Osteocyte (in vitro differentiated cells): ENCODE data around the gene CCDC167. TPM values are rescaled to one million over a fixed set of nuclear protein-coding genes. Genes with fewer than 3 reads are reported as not detected.

Experiments
- DNase-seq: peaks from one replicate; pipeline ENCODE4 v3.0.0; 2021; ENCODE audit warnings: mixed read lengths; ENCODE audit not compliant: unreplicated experiment; ENCODE audit errors: extremely low spot score
- H3K27ac Mint-ChIP-seq: one replicate; pipeline ENCODE4 v1.8.0; 2021; ENCODE audit warnings: mild to moderate bottlenecking, mixed read lengths; ENCODE audit not compliant: unreplicated experiment
- H3K27me3 Mint-ChIP-seq: one replicate; pipeline ENCODE4 v1.8.0; 2021; ENCODE audit warnings: mixed read lengths; ENCODE audit not compliant: unreplicated experiment
- H3K36me3 Mint-ChIP-seq: one replicate; pipeline ENCODE4 v1.8.0; 2021; ENCODE audit warnings: mixed read lengths; ENCODE audit not compliant: unreplicated experiment
- H3K4me1 Mint-ChIP-seq: one replicate; pipeline ENCODE4 v1.8.0; 2021; ENCODE audit warnings: mixed read lengths; ENCODE audit not compliant: unreplicated experiment
- H3K4me3 Mint-ChIP-seq: one replicate; pipeline ENCODE4 v1.8.0; 2021; ENCODE audit warnings: mild to moderate bottlenecking, moderate library complexity, mixed read lengths; ENCODE audit not compliant: unreplicated experiment
- H3K9me3 Mint-ChIP-seq: one replicate; pipeline ENCODE4 v1.8.0; 2021; ENCODE audit warnings: mixed read lengths; ENCODE audit not compliant: unreplicated experiment
- CTCF ChIP-seq: fragments of 200-600 bp; sonication (generic); IDR thresholded peaks from 2 replicates; pipeline ENCODE4 v1.5.0; 2021; ENCODE audit warnings: antibody characterized with exemption, mild to moderate bottlenecking, moderate library complexity
- total RNA-seq: library from RNA; stranded (reverse); gene quantifications from 2 replicates; pipeline ENCODE4 v1.2.1, GENCODE V29; 2021

CCDC167 gene
- total RNA-seq, 1 donor from 2014 or later = 23.0 TPM

DNA sequence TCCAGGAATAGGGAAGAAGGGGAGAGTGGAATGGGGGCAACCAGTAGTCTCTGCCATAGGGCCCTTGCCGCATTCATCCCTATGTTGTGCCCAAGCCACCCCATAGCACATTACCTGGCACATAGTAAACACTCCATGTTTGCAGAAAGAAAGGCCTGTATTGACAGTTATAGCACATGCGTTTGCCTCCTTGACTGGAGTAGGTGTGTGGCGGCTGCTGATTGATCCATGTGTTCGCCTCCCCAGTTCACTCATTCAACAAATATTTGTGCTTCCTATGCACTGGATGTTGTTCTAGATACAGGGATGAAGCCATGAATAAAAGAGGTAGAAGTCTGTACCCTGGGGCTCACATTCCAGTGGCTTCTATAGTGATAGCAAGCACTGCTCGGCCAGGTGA, 19.8 kb upstream of the CCDC167 start:
- DNase-seq = no peak
- peaks cover 33% of the 10 kb centered on the region for H3K4me1 Mint-ChIP-seq
- H3K4me3 Mint-ChIP-seq = no peak overlapping the region
- TF ChIP-seq CTCF = no peak
- H3K27ac Mint-ChIP-seq = no peak overlapping the region
- H3K27me3 Mint-ChIP-seq = peaks cover 5% of the 10 kb centered on the region
- H3K9me3 Mint-ChIP-seq = no peaks in the 10 kb centered on the region
- H3K36me3 Mint-ChIP-seq = no peaks in the 10 kb centered on the region

GRCh38 chr6:37518116-37518515, 18.4 kb upstream of the CCDC167 start:
- H3K9me3 Mint-ChIP-seq = no peaks in the 10 kb centered on the region
- TF ChIP-seq CTCF = no peak
- DNase-seq = no peak
- peaks cover 32% of the 10 kb centered on the region for H3K4me1 Mint-ChIP-seq
- peaks cover 15% of the 10 kb centered on the region for H3K27me3 Mint-ChIP-seq
- H3K36me3 Mint-ChIP-seq = no peaks in the 10 kb centered on the region
- H3K27ac Mint-ChIP-seq = no peak overlapping the region
- no peak overlapping the region for H3K4me3 Mint-ChIP-seq

DNA sequence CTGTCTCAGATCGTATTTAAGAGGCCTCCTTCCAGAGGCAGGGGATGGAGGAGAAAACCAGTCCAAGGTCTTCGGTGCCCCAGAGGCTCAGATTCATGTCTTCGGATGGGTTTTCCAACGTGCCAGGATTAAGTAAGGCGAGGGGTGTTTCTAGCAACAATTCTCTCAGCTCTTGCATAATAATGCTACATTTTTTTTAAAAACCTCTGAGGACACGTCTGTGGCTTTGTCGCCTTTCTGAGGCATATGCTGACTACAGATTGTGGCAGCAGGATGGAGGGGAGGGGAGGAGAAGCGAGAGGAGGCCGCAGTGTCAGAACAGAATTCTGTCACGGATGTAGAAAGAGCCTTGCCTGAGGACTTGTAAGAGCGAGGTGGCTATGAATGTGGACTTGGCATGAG, 17.7 kb upstream of the CCDC167 start:
- H3K27me3 Mint-ChIP-seq = peaks cover 22% of the 10 kb centered on the region
- TF ChIP-seq CTCF = no peak
- DNase-seq = no peak
- H3K4me3 Mint-ChIP-seq = no peak overlapping the region
- no peaks in the 10 kb centered on the region for H3K9me3 Mint-ChIP-seq
- H3K27ac Mint-ChIP-seq = no peak overlapping the region
- H3K4me1 Mint-ChIP-seq = peaks cover 36% of the 10 kb centered on the region
- no peaks in the 10 kb centered on the region for H3K36me3 Mint-ChIP-seq

- TF ChIP-seq CTCF = no peak
- no peak overlapping the region for H3K4me3 Mint-ChIP-seq
- H3K36me3 Mint-ChIP-seq = no peaks in the 10 kb centered on the region
- H3K27me3 Mint-ChIP-seq = peaks cover 25% of the 10 kb centered on the region
- peaks cover 36% of the 10 kb centered on the region for H3K4me1 Mint-ChIP-seq
- H3K27ac Mint-ChIP-seq = no peak overlapping the region
- no peaks in the 10 kb centered on the region for H3K9me3 Mint-ChIP-seq
- no peak for DNase-seq
These were observed 17.3 kb upstream of the CCDC167 start for GRCh38 chr6:37516920-37517405.

DNA sequence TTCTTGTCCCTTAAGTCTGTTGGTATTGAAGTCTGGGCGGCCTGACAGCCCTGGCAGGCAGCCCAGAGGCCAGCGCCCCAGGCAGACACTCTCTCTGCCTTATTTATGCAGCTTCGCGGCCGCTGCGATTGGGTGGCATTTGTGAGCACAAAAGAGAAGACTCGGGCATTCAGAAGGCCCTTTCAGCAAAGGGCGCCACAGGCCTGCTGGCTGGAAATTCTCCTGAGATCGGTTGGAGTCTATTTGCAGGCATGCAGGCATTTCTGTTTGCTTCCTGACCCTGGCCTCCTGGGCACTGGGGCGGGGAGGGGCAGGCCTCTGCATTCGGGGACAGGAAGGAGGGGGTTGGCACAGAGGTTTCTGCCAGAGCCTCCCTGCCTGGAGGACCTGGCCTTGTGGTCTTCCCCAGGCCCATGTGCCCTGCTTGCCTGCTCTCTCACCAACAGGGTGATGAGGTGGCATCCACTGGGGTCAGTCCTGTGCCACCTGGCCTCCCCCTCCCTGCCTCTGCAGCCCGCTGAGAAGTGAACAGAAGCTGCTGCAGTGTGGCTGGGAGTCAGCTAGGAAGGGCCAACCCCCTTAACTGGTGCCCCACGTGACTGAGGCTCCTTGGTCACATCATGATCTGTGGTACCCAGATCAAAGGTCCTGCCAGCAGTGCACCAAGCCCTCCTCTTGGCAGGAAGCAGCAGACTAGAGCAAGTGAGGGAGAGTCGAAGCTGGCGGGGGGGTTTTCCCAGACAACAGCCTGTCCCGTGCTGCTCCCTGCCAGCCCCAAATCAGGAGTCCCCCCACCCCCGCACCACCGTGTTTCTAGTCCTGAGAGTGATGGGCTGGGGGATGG, 16.6 kb upstream of the CCDC167 start:
- peaks cover 32% of the 10 kb centered on the region for H3K27me3 Mint-ChIP-seq

More for the DNA sequence above, 16.6 kb upstream of the CCDC167 start:
- DNase-seq = no peak
- no peak for TF ChIP-seq CTCF
- no peaks in the 10 kb centered on the region for H3K9me3 Mint-ChIP-seq
- H3K27ac Mint-ChIP-seq = no peak overlapping the region
- no peak overlapping the region for H3K4me3 Mint-ChIP-seq
- peaks cover 36% of the 10 kb centered on the region for H3K4me1 Mint-ChIP-seq
- no peaks in the 10 kb centered on the region for H3K36me3 Mint-ChIP-seq
